Gastroesophageal sphincter (tissue), 3 donors: ENCODE measurements around the gene MAU2.

Experiments used
- EP300 ChIP-seq: sonication (generic); formaldehyde crosslinking; IDR thresholded peaks from one replicate; pipeline ENCODE4 v1.6.1; 2017; ENCODE audit warnings: antibody characterized with exemption, mild to moderate bottlenecking
- POLR2A ChIP-seq, 2 donors: fragments of 450-650 bp; IDR thresholded peaks; one replicate each; pipeline ENCODE4 v1.6.1; 2017; ENCODE audit warnings: antibody characterized with exemption in 2 of 2, mild to moderate bottlenecking in 2 of 2, moderate library complexity in 1 of 2
- POLR2AphosphoS5 ChIP-seq: sonication (generic); formaldehyde crosslinking; IDR thresholded peaks from one replicate; pipeline ENCODE4 v1.6.1; 2017; ENCODE audit warnings: antibody characterized with exemption
- TF ChIP-seq, protein P1 (sequence below), 4 experiments: fragments of 200-600 bp in 2 of 4; fragments of 450-650 bp in 2 of 4; sonication (generic) in 1 of 4; IDR thresholded peaks; one replicate each; pipeline ENCODE4 v1.5.1; 2017 to 2019; ENCODE audit warnings: antibody characterized with exemption in 4 of 4, mild to moderate bottlenecking in 2 of 4, moderate library complexity in 2 of 4

DNA sequence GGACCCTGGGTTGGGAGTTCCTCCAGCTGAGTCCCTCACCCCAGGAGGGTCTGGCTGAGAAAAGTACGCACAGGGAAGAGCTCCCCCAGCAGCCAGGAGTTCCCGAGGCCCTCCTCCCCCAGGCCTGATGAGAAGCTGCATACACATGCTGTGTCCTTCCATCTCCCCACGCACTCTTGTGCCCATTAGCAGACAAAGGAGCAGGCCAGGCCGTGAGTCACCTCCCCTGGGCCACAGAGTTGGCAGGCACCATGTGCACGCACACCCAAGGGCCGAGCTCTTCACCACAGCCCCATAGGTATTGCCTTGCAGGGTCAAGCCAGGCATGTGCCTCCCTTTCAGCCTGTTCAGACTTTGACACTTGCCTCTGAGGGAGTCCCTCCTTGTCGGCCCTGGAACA lies 17.5 kb downstream of the MAU2 start:
- TF ChIP-seq EP300, result no peak
- TF ChIP-seq, protein P1, sequence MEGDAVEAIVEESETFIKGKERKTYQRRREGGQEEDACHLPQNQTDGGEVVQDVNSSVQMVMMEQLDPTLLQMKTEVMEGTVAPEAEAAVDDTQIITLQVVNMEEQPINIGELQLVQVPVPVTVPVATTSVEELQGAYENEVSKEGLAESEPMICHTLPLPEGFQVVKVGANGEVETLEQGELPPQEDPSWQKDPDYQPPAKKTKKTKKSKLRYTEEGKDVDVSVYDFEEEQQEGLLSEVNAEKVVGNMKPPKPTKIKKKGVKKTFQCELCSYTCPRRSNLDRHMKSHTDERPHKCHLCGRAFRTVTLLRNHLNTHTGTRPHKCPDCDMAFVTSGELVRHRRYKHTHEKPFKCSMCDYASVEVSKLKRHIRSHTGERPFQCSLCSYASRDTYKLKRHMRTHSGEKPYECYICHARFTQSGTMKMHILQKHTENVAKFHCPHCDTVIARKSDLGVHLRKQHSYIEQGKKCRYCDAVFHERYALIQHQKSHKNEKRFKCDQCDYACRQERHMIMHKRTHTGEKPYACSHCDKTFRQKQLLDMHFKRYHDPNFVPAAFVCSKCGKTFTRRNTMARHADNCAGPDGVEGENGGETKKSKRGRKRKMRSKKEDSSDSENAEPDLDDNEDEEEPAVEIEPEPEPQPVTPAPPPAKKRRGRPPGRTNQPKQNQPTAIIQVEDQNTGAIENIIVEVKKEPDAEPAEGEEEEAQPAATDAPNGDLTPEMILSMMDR (IDR thresholded peaks at IDR 0.05), result no peak
- TF ChIP-seq POLR2A (IDR thresholded peaks at IDR 0.05), result no peak
- TF ChIP-seq POLR2AphosphoS5, result no peak
